Nephron progenitor cell (in vitro differentiated cells): ENCODE measurements around the gene HSPA12B.
A peak's percentile ranks its signal among the peaks of the same experiment; 100 is the strongest.

Experiments used
- DNase-seq: peaks from one replicate; pipeline ENCODE4 v3.0.0; 2021
- H3K27ac Mint-ChIP-seq: 2 replicates; pipeline ENCODE4 v1.8.0; 2021; ENCODE audit warnings: mild to moderate bottlenecking, moderate library complexity, mixed read lengths
- H3K27me3 Mint-ChIP-seq: 2 replicates; pipeline ENCODE4 v1.8.0; 2021; ENCODE audit warnings: mild to moderate bottlenecking, low read depth, mixed read lengths; ENCODE audit not compliant: poor library complexity
- H3K36me3 Mint-ChIP-seq: 2 replicates; pipeline ENCODE4 v1.8.0; 2021; ENCODE audit warnings: low read depth, mixed read lengths
- H3K4me1 Mint-ChIP-seq: 2 replicates; pipeline ENCODE4 v1.8.0; 2021; ENCODE audit warnings: mixed read lengths
- H3K4me3 Mint-ChIP-seq: 2 replicates; pipeline ENCODE4 v1.8.0; 2021; ENCODE audit warnings: mild to moderate bottlenecking, moderate library complexity, mixed read lengths
- H3K9me3 Mint-ChIP-seq: 2 replicates; pipeline ENCODE4 v1.8.0; 2021; ENCODE audit warnings: mild to moderate bottlenecking, moderate library complexity, mixed read lengths
- CTCF ChIP-seq: fragments of 200-600 bp; sonication (generic); IDR thresholded peaks from 2 replicates; pipeline ENCODE4 v1.5.0; 2021; ENCODE audit warnings: antibody characterized with exemption

The HSPA12B gene

DNA sequence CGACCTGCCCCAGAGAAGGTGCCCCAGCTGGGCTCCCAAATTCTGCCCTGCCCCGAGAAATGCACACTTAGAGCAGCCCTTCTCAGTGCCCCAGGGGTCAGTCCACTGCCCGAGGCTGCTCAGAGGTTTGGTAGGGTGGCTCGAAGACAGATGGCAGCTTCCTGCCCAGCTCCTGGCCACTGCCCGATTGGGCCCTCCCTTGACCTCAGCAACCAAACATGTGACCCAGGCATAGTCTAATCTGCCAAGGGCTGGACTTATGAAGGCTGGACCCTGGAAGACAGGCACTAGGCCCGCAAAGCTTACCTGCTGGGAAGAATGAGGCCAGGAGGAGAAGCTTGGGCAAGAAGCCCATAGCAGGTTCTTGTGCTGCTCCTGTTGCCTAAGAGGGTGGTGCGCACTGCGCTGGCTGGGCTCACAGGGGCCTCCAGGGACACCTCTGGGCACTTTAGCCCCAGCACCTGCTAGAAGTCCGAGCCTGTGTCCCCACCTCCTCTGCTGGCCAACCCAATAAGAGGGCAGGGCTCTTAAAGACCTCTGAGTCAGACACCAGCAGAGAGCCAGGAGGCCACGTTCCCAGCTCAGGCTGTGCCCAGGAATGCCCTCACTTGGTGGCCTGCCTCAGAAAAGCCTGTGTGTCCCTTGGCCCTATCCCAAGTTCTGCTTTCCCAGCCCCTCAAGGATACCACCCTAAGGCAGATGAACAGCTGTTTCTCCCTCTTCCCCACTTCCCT, 25.5 kb upstream of the HSPA12B start:
- H3K36me3 Mint-ChIP-seq: no peaks in the 10 kb centered on the region
- H3K4me1 Mint-ChIP-seq: no peaks in the 10 kb centered on the region
- H3K27ac Mint-ChIP-seq: no peak overlapping the region
- H3K4me3 Mint-ChIP-seq: no peak overlapping the region
- H3K27me3 Mint-ChIP-seq: peaks cover 7% of the 10 kb centered on the region
- DNase-seq: no peak
- TF ChIP-seq CTCF: no peak
- no peaks in the 10 kb centered on the region for H3K9me3 Mint-ChIP-seq

- no peak for TF ChIP-seq CTCF
- H3K27me3 Mint-ChIP-seq: peaks cover 9% of the 10 kb centered on the region
- H3K9me3 Mint-ChIP-seq: no peaks in the 10 kb centered on the region
- DNase-seq: no peak
- no peak overlapping the region for H3K27ac Mint-ChIP-seq
- H3K4me1 Mint-ChIP-seq: no peaks in the 10 kb centered on the region
- no peaks in the 10 kb centered on the region for H3K36me3 Mint-ChIP-seq
- H3K4me3 Mint-ChIP-seq: no peak overlapping the region
Measured at GRCh38 chr20:3707508-3707899, 25.0 kb upstream of the HSPA12B start.

DNA sequence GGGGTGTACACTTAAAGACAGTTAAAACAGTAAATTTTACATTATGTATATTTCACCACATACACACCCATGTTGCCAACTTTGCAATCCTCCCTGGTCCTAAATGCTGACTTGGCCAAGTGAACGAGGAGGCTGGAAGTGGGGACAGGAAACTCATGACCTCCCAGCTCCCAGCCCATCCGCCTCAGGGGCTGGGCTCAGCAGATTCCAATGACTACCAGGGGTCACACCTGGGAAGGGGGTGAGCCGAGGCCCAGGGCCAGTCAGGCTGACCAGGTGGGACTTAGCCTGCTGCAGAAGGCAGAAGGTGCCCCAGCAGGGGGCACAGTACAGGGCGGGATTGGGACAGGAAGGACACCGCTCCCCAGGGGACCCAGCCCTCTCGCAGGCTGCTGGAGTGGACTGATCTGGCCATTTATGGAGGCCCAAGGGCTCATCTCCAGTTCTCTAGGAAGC, 22.4 kb upstream of the HSPA12B start:
- Mint-ChIP-seq H3K36me3 (no peaks in the 10 kb centered on the region), H3K9me3 (no peaks in the 10 kb centered on the region), H3K27ac (no peak overlapping the region), H3K27me3 (peaks cover 8% of the 10 kb centered on the region), H3K4me1 (no peaks in the 10 kb centered on the region), H3K4me3 (no peak overlapping the region)
- no peak for DNase-seq
- no peak for TF ChIP-seq CTCF

GRCh38 chr20:3710703-3711483, 21.6 kb upstream of the HSPA12B start:
- no peaks in the 10 kb centered on the region for H3K9me3 Mint-ChIP-seq
- peak; percentile 94 for DNase-seq
- H3K27me3 Mint-ChIP-seq: peaks cover 13% of the 10 kb centered on the region
- H3K4me3 Mint-ChIP-seq: no peak overlapping the region
- H3K27ac Mint-ChIP-seq: peak overlapping the region; percentile 44
- no peaks in the 10 kb centered on the region for H3K36me3 Mint-ChIP-seq
- peak; percentile 98 for TF ChIP-seq CTCF
- H3K4me1 Mint-ChIP-seq: no peaks in the 10 kb centered on the region

GRCh38 chr20:3711484-3711941, 21.0 kb upstream of the HSPA12B start:
- H3K9me3 Mint-ChIP-seq: no peaks in the 10 kb centered on the region
- no peak for DNase-seq
- H3K27ac Mint-ChIP-seq: peak overlapping the region; percentile 44
- H3K36me3 Mint-ChIP-seq: no peaks in the 10 kb centered on the region
- H3K4me3 Mint-ChIP-seq: no peak overlapping the region
- no peak for TF ChIP-seq CTCF
- peaks cover 14% of the 10 kb centered on the region for H3K27me3 Mint-ChIP-seq
- no peaks in the 10 kb centered on the region for H3K4me1 Mint-ChIP-seq
